ENCODE data around the gene UTP3.
"Not testable (repeated sequence)": the region's sequence is repeated elsewhere in the genome, so short reads cannot be mapped to it uniquely, and the experiment has no call there.

The UTP3 gene

DNA sequence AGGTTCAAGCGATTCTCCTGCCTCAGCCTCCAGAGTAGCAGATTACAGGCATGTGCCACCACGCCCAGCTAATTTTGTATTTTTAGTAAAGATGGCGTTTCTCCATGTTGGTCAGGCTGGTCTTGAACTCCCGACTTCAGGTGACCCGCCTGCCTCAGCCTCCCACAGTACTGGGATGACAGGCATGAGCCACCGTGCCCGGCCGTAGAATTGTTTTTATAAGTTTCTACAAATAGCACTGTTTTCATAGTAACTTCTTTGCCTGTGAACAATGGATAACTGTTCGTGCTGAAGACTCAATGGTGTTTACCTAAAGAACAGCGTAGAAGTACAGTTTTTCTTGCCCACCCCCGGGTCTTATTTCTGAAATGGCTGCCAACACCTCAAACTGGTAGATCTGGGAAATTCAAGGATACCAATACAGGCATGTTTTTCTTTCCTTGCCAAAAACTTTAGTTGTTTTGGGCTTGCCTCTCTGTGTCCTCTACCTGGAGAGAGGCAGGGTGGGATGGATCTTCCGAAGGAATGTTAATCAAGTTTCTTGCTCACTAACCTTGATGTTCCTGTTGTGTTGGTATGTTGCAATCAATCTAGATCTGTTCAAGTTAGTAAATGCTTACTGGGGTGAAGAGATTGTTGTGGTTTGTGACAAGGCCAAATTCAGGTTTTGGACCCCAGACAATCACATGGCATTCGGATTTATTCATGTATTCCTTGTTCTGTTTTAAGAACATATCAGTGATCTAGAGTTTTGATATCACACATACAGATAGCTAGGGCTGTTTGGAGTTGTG lies 30.7 kb downstream of the UTP3 start:
- DNase-seq = no peak

DNA sequence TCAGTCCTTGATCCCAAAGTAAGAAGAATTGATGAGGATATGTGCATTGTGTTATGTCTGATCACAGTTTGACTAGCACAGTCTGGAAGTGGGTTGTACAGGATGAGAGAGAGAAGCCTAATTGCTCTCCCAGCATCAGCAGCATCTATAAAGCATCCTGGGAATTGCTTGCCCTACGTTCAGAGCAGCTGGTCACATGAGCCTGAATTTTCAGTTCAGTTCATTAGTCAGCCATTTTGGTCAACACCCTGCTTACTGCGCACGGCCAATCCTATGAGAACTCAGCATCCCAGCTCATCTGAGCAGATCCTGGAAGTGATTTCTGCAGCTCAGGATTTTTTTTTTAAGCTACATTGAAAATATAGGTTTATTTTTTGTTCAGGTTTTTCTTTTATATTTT lies 33.4 kb downstream of the UTP3 start, which contains the start of gene RUFY3:
Gene RUFY3, plus strand, starts transcription at position 218 of the 400 bp plus-strand sequence. CDS start 610 bp downstream, outside the sequence.
- DNase-seq = no peak

DNA sequence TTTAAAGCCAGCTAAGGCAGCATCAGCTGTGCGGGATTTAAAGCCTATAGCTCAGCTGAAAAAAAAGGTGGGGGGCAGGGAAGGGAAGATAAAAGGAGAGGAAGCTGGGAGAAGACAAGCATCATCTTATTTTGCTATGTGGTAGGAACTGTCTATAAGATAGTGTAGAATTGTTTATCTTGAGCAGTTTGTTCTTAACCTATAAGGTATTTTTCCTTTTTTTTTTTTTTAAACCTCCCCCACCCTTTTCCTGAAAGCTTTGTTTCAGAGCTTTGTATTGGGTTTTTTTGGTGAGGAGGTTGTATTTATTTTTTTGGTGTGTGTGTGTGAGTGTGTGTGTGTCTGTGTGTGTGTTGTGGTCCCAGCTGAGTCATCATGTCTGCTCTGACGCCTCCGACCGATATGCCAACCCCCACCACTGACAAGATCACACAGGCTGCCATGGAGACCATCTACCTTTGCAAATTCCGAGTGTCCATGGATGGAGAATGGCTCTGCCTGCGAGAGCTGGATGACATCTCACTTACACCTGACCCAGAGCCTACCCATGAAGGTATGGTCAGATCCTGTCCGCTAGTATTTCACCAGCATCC lies 34.0 kb downstream of the UTP3 start:
- DNase-seq = peak; percentile 70

DNA sequence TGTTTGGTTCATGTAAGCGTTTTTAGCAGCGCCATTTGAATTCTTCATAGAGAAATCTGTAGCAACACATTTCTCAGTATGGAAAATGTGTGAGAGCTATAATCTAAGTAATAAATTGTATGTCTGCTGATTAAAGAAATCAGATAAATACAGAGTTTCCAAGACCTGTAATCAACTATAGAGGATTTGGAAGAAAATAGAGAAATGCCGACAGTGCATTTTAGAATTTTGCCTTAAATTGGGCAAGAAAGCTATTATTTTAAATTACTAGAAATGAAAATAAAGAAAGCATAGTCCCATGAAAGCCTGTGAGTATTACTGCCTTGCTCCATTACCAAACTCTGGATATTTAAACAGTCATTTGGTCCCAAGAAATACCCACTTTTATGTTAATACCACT lies 36.1 kb downstream of the UTP3 start:
- no peak for DNase-seq

DNA sequence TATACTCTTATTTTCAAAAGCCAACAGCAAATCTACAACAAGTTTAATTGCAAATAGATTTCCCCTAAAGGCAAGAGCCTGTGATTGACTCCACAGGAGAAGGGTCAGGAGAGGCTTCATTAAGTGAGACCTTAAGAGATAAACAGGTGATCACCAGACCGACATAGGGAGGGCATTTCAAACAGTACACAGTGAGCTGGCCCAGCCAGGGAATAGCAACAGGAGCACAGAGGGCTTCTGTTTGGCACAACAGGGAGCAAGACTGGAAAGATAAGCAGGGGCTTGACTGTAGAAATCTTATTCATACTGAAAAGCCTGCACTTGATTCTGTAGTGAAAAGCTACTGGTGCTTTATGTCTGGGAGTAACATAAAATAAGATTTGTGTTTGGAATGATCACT lies 37.3 kb downstream of the UTP3 start:
- no peak for DNase-seq

DNA sequence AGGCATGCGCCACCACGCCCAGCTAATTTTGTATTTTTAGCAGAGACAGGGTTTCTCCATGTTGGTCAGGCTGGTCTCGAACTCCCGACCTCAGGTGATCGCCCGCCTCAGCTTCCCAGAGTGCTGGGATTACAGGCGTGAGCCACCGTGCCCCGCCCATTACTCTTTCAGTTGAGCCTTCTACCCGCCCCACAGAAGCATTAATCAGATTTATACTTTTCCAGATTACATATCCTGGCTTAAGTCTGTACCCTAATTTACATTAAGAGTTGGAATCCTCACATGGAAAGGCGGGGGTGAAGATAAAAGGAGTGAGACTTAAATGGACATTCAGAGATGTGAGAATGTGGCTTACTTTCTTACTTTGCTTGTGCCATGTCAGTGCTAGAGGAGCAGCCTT lies 38.2 kb downstream of the UTP3 start:
- not testable (repeated sequence) for DNase-seq

DNA sequence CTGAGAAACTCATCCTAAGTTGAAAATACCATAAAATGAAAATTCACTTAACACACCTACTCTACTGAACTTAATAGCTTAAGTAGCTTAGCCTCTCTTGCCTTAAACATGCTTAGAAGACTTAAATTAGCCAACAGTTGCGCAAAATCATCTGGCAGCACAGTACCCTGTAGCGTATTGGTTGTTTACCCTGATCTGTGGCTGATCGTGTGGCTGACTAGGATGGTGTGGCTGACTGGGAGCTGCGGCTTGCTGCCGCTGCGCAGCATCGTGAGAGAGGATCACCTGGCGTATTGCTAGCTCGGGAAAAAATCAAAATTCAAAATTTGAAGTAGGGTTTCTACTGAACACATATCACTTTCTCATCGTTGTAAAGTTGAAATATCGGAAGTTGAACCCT lies 39.8 kb downstream of the UTP3 start:
- DNase-seq = no peak

DNA sequence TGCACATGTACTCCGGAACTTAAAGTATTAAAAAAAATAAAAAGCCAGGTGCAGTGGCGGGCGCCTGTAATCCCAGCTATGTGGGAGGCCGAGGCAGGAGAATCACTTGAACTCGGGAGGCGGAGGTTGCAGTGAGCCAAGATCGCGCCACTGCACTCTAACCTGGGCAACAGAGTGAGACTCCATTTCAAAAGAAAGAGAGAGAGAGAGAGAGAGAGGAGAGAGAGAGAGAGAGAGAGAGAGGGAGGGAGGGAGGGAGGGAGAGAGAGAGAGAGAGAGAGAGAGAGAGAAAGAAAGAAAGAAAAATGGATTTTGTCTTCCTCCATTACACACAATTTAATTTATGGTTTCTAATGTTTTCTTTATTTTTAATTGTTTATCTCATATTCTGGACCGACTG lies 44.5 kb downstream of the UTP3 start:
- DNase-seq = not testable (repeated sequence)

DNA sequence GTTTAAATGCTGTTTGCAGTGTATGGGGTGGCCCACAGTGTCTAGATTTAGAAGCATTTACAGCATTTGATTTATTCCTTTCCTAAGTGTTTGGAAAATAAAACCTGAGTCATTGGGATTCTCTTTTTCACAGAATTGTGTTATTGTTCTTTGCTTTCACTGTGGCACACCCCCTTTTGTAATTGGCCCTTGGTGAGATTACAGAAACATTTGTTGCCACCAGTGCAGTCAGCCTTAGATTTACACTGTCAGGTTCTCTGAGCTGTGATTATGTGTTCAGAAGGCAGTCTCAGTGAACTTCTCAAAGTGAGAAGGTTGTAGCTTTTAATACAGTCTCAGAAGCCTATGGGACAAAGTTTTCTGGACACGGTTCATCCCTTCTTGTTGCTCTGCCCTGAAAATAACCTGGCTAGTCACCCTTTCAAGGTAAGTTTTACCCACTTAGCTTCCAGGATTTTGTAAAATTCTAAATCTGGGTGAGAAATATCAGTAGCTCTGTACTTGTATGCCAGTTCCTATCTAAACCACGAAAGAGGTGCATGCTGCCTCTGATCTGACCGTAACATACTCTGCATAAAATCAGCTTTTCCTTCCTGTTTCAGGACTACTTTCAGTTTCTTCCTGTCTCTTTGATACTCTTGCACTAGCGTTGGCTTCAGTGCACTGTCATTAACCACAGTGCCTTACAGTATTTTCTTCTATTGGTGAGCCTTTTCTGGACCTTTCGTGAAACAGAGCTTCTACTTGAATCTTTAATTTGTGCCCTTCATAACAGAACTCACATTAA lies 46.0 kb downstream of the UTP3 start:
- peak; percentile 65 for DNase-seq

DNA sequence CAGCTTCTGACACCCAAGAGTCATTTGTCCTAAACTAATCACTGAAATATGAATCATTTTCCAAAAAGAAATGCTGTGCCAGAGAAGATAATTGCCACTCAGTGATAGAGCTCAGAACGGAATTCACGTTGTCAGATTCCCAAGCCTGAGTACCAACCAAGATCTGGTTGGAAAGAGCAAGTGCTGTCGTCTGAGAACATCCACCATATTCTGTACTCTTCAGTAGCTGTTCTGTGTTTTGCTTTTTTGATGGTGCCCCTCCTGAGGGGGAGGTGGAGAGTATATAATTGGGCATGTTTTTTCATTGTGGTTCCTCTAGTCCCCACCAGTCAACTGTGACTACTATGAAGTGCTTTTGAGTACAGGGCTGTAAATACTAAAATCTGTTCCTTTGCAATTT lies 46.6 kb downstream of the UTP3 start:
- DNase-seq = no peak

DNA sequence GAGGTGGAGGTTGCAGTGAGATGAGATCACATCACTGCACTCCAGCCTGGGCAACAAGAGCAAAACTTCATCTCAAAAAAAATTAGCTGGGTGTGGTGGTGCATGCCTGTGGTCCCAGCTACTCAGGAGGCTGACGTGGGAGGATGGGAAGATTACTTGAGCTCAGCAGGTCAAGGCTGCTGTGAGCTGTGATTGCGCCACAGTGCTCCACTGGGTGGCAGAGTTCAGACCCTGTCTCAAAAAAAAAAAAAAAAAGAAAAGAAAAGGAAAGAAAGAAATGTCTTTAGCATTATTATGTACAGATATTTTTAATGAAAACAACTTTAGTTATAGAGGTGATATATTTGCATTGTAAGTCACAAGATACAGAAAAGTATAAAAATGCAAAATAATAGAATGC lies 47.6 kb downstream of the UTP3 start:
- DNase-seq = peak; percentile 71

DNA sequence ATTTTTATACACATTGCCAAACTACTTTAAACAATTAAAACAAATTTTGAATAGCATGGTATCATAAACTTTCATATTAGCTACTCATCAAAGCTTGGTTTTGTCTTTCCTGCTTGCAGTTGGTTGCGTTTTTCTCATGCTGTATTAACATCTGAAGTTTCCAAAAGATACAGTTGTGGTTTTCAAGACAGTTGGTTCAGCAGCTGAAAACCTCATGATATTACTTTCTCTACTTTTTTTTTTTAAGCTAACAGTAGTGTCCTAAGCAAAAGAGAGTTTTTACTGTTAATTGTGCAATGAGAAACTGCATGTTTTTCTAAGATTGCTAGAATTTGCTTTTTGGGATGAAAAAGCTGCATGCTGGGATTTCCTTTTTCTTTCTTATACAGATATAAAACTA lies 48.7 kb downstream of the UTP3 start:
- no peak for DNase-seq

DNA sequence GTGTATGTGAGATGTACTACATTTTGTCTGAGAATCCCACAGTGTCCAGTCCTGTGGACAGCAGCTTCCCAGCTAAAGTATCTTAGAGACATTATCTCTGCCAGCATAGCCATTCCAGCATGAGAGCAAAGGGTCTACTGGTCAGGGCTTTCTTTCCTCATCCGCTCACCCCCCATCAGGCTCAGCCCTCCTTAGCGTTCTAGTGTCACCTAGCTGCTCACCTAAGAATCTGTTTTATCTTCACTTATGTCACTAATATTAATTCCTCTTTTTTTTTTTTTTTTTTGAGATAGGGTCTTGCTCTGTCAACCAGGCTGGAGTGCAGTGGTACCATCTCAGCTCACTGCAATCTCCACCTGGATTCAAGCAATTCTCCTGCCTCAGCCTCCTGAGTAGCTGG lies 49.1 kb downstream of the UTP3 start:
- no peak for DNase-seq

DNA sequence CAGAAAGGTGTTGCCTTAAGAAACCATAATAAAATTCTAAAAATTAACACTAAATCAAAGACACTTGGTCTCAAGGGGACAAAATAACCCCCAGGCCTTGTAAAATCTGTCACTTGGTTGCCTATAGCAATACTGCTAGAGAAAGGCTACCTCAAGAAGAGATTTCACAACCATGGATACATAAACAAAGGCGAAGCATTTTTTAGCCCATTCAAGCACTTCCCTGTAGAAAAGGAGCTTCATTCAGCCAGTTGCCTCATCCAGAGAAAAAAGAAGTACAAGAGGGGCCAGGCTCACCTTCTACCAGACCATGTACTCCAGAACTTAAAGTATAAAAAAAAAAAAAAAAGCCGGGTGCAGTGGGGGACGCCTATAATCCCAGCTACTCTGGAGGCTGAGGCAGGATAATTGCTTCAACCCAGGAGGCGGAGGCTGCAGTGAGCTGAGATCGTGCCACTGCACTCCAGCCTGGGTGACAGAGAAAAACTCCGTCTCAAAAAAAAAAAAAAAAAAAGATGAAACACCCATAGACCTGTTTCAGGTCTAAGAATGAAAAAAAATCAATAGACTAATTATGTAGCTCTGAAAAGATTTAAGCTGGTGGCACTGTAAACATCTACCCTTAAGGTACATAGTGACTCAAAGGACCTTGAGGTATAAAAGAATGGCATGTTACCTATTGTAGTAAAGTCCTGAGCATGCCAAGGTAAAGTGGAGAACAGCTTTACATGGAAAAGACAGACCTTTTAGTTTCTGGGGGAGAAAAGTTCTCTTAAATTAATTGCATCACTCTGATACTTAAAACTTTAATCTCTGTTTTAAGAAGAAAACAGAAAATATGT lies 51.4 kb downstream of the UTP3 start:
- DNase-seq = no peak
